Right renal cortex interstitium (tissue), 3 donors: ENCODE results near the gene TMEM131L. TPM values are rescaled to one million over a fixed set of nuclear protein-coding genes. Genes with fewer than 3 reads are reported as not detected.
A peak's percentile ranks its signal among the peaks of the same experiment; 100 is the strongest.

ENCODE experiments used
- DNase-seq, 3 donors: peaks; one replicate each; pipeline ENCODE4 v3.0.0-alpha.2; 2013; ENCODE audit warnings: low read depth in 3 of 3, low spot score in 2 of 3
- polyA plus RNA-seq, 3 donors: library from polyadenylated mRNA; unstranded; fragments of 120-200 nt; gene quantifications; one replicate each; pipeline ENCODE4 v1.2.1, GENCODE V29; 2013; ENCODE audit not compliant: insufficient read length in 3 of 3

Gene TMEM131L
- polyA plus RNA-seq, 3 donors: 24.2 to 26.6 (median 25.3) TPM

- DNase-seq: no peak
These were observed 104.2 kb downstream of the TMEM131L start for GRCh38 chr4:153570228-153570973.

DNA sequence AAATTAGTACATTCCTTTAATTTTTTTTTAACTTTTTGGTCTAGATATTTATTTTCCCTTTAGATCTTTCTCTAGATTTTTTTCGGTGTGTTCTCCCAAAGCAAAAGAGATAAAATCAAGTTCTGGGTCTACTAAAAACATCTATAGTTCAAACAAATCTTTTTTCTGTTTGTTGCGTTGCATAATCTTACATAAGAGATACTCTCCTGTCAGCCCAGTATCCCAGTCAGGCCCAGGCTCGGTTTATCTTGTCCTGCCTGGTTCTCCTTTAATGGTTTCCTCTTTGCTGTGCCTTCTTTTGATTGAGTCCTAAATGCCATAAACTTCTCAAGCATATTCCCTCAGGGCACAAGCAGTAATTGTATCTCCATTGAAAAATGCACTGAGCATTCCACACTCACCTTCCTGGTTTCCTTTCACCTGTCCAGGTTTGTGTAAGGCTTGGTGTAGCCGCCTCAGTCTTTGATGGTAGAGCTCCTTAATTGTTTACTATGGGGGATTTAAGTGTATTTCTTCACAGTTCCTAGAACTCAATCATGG, 104.9 kb downstream of the TMEM131L start:
- DNase-seq: no peak

DNA sequence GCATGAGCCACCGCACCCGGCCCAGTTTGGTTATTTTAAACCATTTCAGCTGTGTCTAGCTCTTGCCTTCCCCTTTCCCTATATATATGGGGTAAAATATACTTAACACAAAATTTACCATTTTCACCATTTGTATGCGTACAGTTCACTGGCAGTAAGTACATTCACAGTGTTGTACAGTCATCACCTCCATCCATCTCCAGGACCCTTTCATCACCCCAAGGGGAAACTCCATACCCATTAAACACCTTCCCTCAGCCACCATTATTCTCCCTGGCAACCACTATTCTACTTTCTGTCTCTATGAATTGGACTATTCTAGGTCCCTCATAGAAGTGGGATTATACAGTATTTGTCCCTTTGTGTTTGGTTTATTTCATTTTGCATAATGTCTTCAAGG, 106.4 kb downstream of the TMEM131L start:
- DNase-seq: no peak

DNA sequence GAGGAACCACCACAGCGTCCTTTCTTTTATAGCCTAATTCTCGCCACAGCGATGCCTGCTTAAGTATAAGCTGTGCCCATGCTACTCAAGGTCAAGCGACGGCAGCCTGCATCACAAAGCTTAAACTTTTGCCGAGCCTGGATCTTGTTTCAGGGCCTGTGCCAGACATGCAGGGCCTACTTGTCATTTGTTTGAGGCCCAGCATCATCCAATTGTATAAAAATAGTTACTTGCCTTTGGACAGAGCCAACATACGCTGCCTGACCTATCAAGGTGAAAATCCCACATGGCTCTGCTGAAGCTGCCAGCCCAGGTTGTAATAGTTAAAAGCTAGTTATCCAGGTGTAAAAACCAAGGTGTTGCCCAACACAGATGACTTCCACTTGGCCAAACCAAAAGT, 107.1 kb downstream of the TMEM131L start:
- DNase-seq: no peak

DNA sequence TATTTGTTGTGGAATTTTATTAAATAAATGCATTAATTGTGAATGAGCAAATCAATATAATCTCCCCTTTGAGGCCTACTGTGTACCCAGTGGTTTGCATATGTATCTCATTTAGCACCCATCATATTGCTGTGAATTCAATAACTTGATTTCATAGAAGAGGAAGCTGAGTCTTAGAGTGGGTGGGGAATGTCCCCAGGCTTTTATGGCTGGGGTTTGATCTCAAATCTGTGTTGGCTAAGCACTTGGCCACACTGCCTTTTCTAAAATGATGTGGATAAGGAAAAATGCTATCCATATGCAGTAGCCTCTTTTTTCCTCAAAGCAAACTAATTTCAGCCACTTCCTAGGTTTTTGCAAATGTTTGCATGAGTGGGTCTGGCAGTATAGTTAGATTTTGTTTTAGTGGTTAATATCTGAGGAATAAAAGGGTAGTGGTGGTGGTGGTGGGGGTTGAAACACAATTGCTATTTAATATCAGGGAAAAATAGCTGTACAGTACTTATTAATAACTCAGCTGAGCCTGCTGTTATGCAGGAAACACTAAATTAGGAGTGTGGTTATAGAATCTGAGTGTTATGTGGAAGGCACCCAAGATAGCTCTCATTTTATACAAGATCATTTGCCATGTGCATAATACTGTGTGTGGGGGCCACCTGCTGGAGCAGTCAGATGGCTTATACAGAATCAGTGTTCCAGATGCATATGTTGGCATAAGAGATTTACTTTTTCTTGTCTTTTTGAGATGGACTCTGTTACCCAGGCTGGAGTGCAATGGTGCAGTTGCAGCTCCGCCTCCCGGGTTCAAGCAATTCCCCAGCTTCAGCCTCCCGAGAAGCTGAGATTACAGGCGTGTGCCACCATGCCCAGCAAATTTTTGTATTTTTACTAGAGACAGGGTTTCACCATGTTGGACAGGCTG, 108.0 kb downstream of the TMEM131L start:
- peak in 2 of 3 donors; percentile 55 for DNase-seq

DNA sequence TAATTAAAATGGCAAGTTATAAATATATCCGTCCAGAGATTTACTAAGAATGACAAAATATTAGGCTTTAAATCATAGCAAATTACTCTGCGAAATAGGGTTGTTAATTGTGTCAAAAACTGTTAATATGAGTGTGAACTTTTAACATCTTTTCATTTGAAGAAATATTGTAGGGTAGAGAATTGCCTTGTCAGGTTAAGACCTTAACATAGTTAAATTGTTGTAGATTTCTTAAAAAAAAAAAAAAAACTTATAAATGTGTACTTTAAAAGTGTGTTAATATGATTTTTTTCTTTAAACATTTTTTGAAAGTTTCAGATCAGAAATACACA, 110.2 kb downstream of the TMEM131L start:
- DNase-seq: no peak

GRCh38 chr4:153577053-153577452, 110.9 kb downstream of the TMEM131L start:
- DNase-seq: no peak

- no peak for DNase-seq
These were observed 113.2 kb downstream of the TMEM131L start for GRCh38 chr4:153579410-153579809.

- DNase-seq: no peak
These were observed 113.7 kb downstream of the TMEM131L start for GRCh38 chr4:153579872-153580271.

- no peak for DNase-seq
These were observed 117.0 kb downstream of the TMEM131L start for GRCh38 chr4:153582954-153583702.

GRCh38 chr4:153585026-153585425, 118.9 kb downstream of the TMEM131L start:
- no peak for DNase-seq

- no peak for DNase-seq
These were observed 123.8 kb downstream of the TMEM131L start for GRCh38 chr4:153589703-153590595.

GRCh38 chr4:153591441-153591840, 125.3 kb downstream of the TMEM131L start:
- no peak for DNase-seq

DNA sequence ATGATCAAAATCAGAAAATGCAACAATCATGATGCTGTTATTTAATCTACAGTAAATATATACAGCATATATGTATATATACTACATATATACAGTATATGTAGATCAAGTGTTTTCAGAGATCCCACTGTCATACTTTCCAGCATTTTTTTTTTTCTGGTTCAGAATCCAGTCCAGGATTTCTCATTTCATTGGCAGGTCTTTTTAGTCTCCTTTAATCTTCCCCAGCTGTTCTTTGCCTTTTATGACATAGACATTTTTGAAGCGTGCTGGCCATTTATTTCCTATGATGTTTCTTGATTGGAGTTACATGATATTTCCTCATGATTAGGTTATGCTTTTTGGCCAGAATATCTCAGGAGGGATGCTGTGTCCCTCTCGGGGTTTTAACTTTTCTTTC, 125.9 kb downstream of the TMEM131L start:
- DNase-seq: no peak

GRCh38 chr4:153593161-153593560, 127.0 kb downstream of the TMEM131L start:
- DNase-seq: no peak

GRCh38 chr4:153594210-153594609, 128.1 kb downstream of the TMEM131L start:
- DNase-seq: no peak

DNA sequence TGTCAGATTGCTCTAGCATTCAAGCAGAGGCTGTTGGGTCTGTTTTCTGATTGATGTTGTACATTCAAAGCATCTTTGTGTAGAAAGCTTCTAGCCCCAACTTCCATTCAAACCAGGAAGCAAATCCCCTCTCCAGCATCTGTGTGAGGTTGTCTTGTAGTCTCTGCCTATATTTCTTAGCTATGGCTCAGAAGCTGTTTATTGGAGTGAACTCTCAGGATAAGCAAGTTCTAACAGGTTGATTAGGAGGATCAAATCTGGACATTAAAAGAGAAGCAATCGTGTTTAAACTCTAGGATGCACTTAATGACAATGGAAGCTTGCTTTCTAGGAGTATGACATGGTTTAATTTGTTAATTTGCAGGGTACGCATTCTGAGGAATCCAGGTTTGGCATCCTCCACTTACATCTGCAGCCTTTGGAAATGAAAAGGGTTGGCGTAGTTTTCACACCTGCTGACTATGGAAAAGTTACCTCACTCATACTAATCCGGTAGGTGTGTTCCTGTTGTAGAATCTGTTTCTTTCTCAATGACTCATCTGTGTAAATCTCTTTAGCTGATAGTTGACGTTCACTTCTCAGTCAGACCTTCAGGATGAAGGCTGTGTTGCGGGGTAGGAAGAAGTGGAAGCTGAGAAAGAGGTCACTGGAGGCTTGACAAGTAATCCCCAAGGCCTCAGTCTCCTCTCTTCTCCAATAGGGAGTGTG, 129.9 kb downstream of the TMEM131L start:
- DNase-seq: no peak

GRCh38 chr4:153602758-153603157, 136.6 kb downstream of the TMEM131L start:
- no peak for DNase-seq

- DNase-seq: no peak
These were observed 137.1 kb downstream of the TMEM131L start for GRCh38 chr4:153603258-153603657.
